ENCODE results near the gene ACOXL. TPM values are rescaled to one million over a fixed set of nuclear protein-coding genes. Genes with fewer than 3 reads are reported as not detected.

ACOXL gene
- total and polyA plus RNA-seq, 12 donors, result 0.05 to 0.19 (median 0.12) TPM; not detected in 8

- intact Hi-C loops (cut with DNase I), result no loop called here
- WGBS, 4 donors, result 69 to 86% (median 77%) methylated on average over 12 to 13 of the region's 13 CpGs
- Histone ChIP-seq H3K4me3 (no peak overlapping the region), H3K4me1 (replicated peaks in 1 of 2) (no peaks in the 10 kb centered on the region), H3K27me3 (no peaks in the 10 kb centered on the region), H3K27ac (no peak overlapping the region), H3K9me3 (replicated peaks in 1 of 3) (no peaks in the 10 kb centered on the region), H3K36me3 (replicated peaks in 1 of 2) (no peaks in the 10 kb centered on the region)
- no peak for TF ChIP-seq POLR2A (IDR thresholded peaks at IDR 0.05)
- TF ChIP-seq, protein P1, sequence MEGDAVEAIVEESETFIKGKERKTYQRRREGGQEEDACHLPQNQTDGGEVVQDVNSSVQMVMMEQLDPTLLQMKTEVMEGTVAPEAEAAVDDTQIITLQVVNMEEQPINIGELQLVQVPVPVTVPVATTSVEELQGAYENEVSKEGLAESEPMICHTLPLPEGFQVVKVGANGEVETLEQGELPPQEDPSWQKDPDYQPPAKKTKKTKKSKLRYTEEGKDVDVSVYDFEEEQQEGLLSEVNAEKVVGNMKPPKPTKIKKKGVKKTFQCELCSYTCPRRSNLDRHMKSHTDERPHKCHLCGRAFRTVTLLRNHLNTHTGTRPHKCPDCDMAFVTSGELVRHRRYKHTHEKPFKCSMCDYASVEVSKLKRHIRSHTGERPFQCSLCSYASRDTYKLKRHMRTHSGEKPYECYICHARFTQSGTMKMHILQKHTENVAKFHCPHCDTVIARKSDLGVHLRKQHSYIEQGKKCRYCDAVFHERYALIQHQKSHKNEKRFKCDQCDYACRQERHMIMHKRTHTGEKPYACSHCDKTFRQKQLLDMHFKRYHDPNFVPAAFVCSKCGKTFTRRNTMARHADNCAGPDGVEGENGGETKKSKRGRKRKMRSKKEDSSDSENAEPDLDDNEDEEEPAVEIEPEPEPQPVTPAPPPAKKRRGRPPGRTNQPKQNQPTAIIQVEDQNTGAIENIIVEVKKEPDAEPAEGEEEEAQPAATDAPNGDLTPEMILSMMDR (IDR thresholded peaks at IDR 0.05), result no peak
- no peak for DNase-seq
Observed at GRCh38 chr2:110837446-110838409, 105.4 kb downstream of the ACOXL start.

DNA sequence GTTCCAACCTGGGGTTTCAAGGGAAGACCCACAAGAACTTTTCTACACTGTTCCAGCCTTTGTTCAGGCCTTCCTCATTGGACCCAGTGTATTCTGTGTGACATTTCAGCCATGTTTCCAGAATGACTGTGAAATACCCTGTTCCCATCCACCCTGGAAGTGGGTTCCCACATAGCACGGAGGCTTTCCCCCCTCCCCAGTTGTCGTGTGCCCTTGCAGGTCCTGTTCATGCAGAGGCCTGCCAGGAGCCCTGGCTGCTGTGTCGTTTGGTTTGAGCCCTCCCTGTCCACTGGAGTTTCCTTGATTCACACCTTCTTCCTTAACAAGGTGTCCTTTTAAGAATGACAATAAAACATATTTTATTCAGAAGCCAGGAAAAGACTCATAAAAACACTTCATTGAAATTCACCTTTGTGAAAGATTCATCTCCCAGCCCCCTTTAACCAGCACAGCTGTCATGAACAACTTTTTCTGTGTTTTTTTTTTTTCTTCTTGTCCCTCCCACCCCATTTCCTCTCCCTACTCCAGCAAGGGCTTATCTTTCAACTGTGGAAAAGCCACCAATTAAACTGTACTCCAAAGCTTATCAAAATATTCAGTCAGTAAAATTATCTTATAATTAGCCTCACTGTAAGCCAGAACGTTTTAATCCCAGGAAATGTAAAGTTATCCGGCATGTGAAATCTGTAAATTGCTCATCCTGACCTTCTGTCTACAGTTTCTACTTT is 106.4 kb downstream of the ACOXL start:
- no peaks in the 10 kb centered on the region for H3K4me1 ChIP-seq (replicated peaks in 1 of 2)
- H3K9me3 ChIP-seq (replicated peaks in 1 of 3), result no peaks in the 10 kb centered on the region
- no peaks in the 10 kb centered on the region for H3K27me3 ChIP-seq
- TF ChIP-seq, protein P1 (IDR thresholded peaks at IDR 0.05), result no peak
- no peak for TF ChIP-seq POLR2A (IDR thresholded peaks at IDR 0.05)
- no peak overlapping the region for H3K4me3 ChIP-seq
- H3K36me3 ChIP-seq (replicated peaks in 1 of 2), result no peaks in the 10 kb centered on the region
- WGBS, 4 donors, result 57 to 62% (median 61%) methylated on average over 5 of the region's 5 CpGs
- intact Hi-C loops (cut with DNase I), result no loop called here
- H3K27ac ChIP-seq, result no peak overlapping the region
- no peak for DNase-seq

- DNase-seq, result no peak
- Histone ChIP-seq H3K4me1 (replicated peaks in 1 of 2) (no peaks in the 10 kb centered on the region), H3K4me3 (no peak overlapping the region), H3K27ac (no peak overlapping the region), H3K36me3 (replicated peaks in 1 of 2) (no peaks in the 10 kb centered on the region), H3K27me3 (no peaks in the 10 kb centered on the region), H3K9me3 (replicated peaks in 1 of 3) (no peaks in the 10 kb centered on the region)
- WGBS, 4 donors, result 72 to 100% (median 88%) methylated on average over 2 of the region's 2 CpGs
- no peak for TF ChIP-seq POLR2A (IDR thresholded peaks at IDR 0.05)
- TF ChIP-seq, protein P1 (IDR thresholded peaks at IDR 0.05), result no peak
- intact Hi-C loops (cut with DNase I), result no loop called here
Observed at GRCh38 chr2:110840508-110840907, 108.1 kb downstream of the ACOXL start.

- no peaks in the 10 kb centered on the region for H3K36me3 ChIP-seq (replicated peaks in 1 of 2)
- WGBS, 4 donors, result 57 to 71% (median 62%) methylated on average over 3 of the region's 3 CpGs
- intact Hi-C loops (cut with DNase I), result no loop called here
Observed at GRCh38 chr2:110842048-110842447, 109.7 kb downstream of the ACOXL start.

More at GRCh38 chr2:110842048-110842447, 109.7 kb downstream of the ACOXL start:
- H3K27me3 ChIP-seq, result no peaks in the 10 kb centered on the region
- no peaks in the 10 kb centered on the region for H3K9me3 ChIP-seq (replicated peaks in 1 of 3)
- no peak overlapping the region for H3K27ac ChIP-seq
- no peaks in the 10 kb centered on the region for H3K4me1 ChIP-seq (replicated peaks in 1 of 2)
- DNase-seq, result no peak
- no peak overlapping the region for H3K4me3 ChIP-seq
- TF ChIP-seq, protein P1 (IDR thresholded peaks at IDR 0.05), result no peak
- TF ChIP-seq POLR2A (IDR thresholded peaks at IDR 0.05), result no peak
